B cell (primary cell): ENCODE results near the gene FTO. TPM values are rescaled to one million over a fixed set of nuclear protein-coding genes. Genes with fewer than 3 reads are reported as not detected.

Experiments used
- ATAC-seq: fragments of 200-7000 bp; cut with Tn5 transposase; one replicate; pipeline ENCODE4 v1.10.0; 2021; ENCODE audit warnings: low read depth, mild to moderate bottlenecking, moderate number of reproducible peaks, moderate library complexity
- CTCF ChIA-PET: fragments of 350-600 bp; sonication (Branson Sonifier 250); formaldehyde crosslinking; loops from one replicate; lab custom pipeline; 2021; ENCODE audit warnings: antibody characterized with exemption, inconsistent platforms; lab: Charles Lee
- POLR2A ChIA-PET: fragments of 350-600 bp; sonication (Branson Sonifier 250); formaldehyde crosslinking; loops from one replicate; lab custom pipeline; 2021; ENCODE audit warnings: antibody characterized with exemption; lab: Charles Lee
- DNase-seq: peaks from one replicate; pipeline ENCODE4 v3.0.0; 2013
- H2AFZ ChIP-seq: 2 replicates; pipeline ENCODE4 v1.6.1; 2012; ENCODE audit warnings: mild to moderate bottlenecking, low read depth, low read length; ENCODE audit not compliant: insufficient read depth, poor library complexity, severe bottlenecking
- H3K27ac ChIP-seq, 2 donors: 1 replicate in 1 of 2; 2 replicates in 1 of 2; pipeline ENCODE4 v1.5.1; 2012 to 2013; ENCODE audit warnings: low read length in 2 of 2, mild to moderate bottlenecking in 2 of 2, moderate library complexity in 1 of 2
- H3K27me3 ChIP-seq, 4 experiments: fragments of 200-600 bp in 1 of 4; sonication (generic) in 1 of 4; replicated peaks in 1 of 4; 1 replicate in 2 of 4; 2 replicates in 2 of 4; pipeline versions ENCODE4 v1.6.1 to v1.7.0; 2013 to 2016; ENCODE audit warnings: low read length in 3 of 4, mild to moderate bottlenecking in 2 of 4, mixed read lengths in 1 of 4, moderate library complexity in 1 of 4; ENCODE audit not compliant: insufficient read depth in 4 of 4, control insufficient read depth in 3 of 4; ENCODE audit errors: control extremely low read depth in 1 of 4
- H3K36me3 ChIP-seq, 2 experiments: replicated peaks in 1 of 2; 1 replicate in 1 of 2; 2 replicates in 1 of 2; pipeline versions ENCODE4 v1.6.1 to v1.7.1; 2013; ENCODE audit warnings: low read length in 1 of 2; ENCODE audit not compliant: insufficient read depth in 2 of 2, control insufficient read depth in 1 of 2; ENCODE audit errors: control extremely low read depth in 1 of 2, extremely low read depth in 1 of 2
- H3K4me1 ChIP-seq, 2 donors: fragments of 200-600 bp in 1 of 2; sonication (generic) in 1 of 2; 1 replicate in 1 of 2; 2 replicates in 1 of 2; pipeline versions ENCODE4 v1.5.1 to v1.6.1; 2013 to 2017; ENCODE audit warnings: low read length in 2 of 2; ENCODE audit not compliant: control insufficient read depth in 2 of 2, insufficient read depth in 2 of 2
- H3K4me2 ChIP-seq: replicated peaks from 2 replicates; pipeline ENCODE3; 2012; ENCODE audit warnings: mild to moderate bottlenecking, low read depth, low read length; ENCODE audit not compliant: poor library complexity, severe bottlenecking
- H3K4me3 ChIP-seq, 5 experiments: fragments of 200-600 bp in 1 of 5; sonication (generic) in 1 of 5; 1 replicate in 3 of 5; 2 replicates in 2 of 5; pipeline versions ENCODE4 v1.5.1 to v1.7.0; 2011 to 2016; ENCODE audit warnings: low read length in 4 of 5, mild to moderate bottlenecking in 4 of 5, low read depth in 2 of 5, control low read depth in 1 of 5, moderate library complexity in 1 of 5; ENCODE audit not compliant: insufficient read depth in 1 of 5; ENCODE audit errors: control extremely low read depth in 1 of 5, extremely low read depth in 1 of 5
- H3K79me2 ChIP-seq: fragments of 200-600 bp; sonication (generic); one replicate; pipeline ENCODE4 v1.6.0; 2016; ENCODE audit warnings: low read length; ENCODE audit not compliant: control insufficient read depth, insufficient read depth
- H3K9ac ChIP-seq: fragments of 200-600 bp; sonication (generic); 2 replicates; pipeline ENCODE4 v1.6.1; 2017; ENCODE audit warnings: mild to moderate bottlenecking, low read length, moderate library complexity
- H3K9me3 ChIP-seq, 3 donors: one replicate each; pipeline versions ENCODE4 v1.6.1 to v1.7.1; 2013; ENCODE audit warnings: low read length in 2 of 3; ENCODE audit not compliant: control insufficient read depth in 2 of 3, insufficient read depth in 1 of 3; ENCODE audit errors: control extremely low read depth in 1 of 3
- H4K20me1 ChIP-seq: 2 replicates; pipeline ENCODE4 v1.6.0; 2012; ENCODE audit warnings: mild to moderate bottlenecking, low read length; ENCODE audit not compliant: insufficient read depth, control insufficient read depth, poor library complexity, severe bottlenecking
- H3K27ac Mint-ChIP-seq: one replicate; pipeline ENCODE4 v1.8.0; 2021; ENCODE audit warnings: mixed read lengths
- H3K27me3 Mint-ChIP-seq: one replicate; pipeline ENCODE4 v1.8.0; 2021; ENCODE audit warnings: mixed read lengths
- H3K4me1 Mint-ChIP-seq: one replicate; pipeline ENCODE4 v1.8.0; 2021; ENCODE audit warnings: mixed read lengths
- H3K4me3 Mint-ChIP-seq: one replicate; pipeline ENCODE4 v1.8.0; 2021; ENCODE audit warnings: mixed read lengths
- H3K9me3 Mint-ChIP-seq: one replicate; pipeline ENCODE4 v1.8.0; 2022; ENCODE audit warnings: mixed read lengths; ENCODE audit not compliant: insufficient read depth
- CTCF ChIP-seq: fragments of 200-600 bp; IDR thresholded peaks from one replicate; pipeline ENCODE4 v1.8.0; 2022; ENCODE audit warnings: antibody characterized with exemption, mild to moderate bottlenecking
- EZH2 ChIP-seq: IDR thresholded peaks from 2 replicates; pipeline ENCODE4 v1.6.1; 2012; ENCODE audit warnings: borderline replicate concordance, low read depth, mild to moderate bottlenecking, moderate library complexity, low read length; ENCODE audit not compliant: insufficient read depth, poor library complexity, severe bottlenecking
- WGBS: methylation state at CpG from one replicate; pipeline ENCODE4 v1.1.5; 2013; ENCODE audit warnings: missing lambda C conversion rate; ENCODE audit not compliant: insufficient coverage; 5-methylcytosine and 5-hydroxymethylcytosine counted together
- intact Hi-C: fragments of 100-400 bp; cut with micrococcal nuclease; formaldehyde crosslinking; loops from one replicate; pipeline ENCODE4 v1.10.0; 2022
- polyA plus RNA-seq: library from polyadenylated mRNA; depleted of rRNA; stranded (reverse); fragments of >200 nt; gene quantifications from 2 replicates; pipeline ENCODE4 v1.2.3, GENCODE V29; 2012
- total RNA-seq, 2 donors: library from RNA; stranded (reverse); fragments of 120-200 nt in 1 of 2; gene quantifications; 1 replicate in 1 of 2; 2 replicates in 1 of 2; pipeline versions ENCODE4 v1.2.3 to v1.2.4, GENCODE V29; 2013 to 2022

The FTO gene
- total and polyA plus RNA-seq, 2 donors (not counting 1 experiment from before 2014, with no cell fraction given) = 26.5 to 68.5 TPM

- no CpG with 5 or more reads among the region's 4 CpGs for WGBS
- CTCF ChIA-PET = no interaction called here
- no peaks in the 10 kb centered on the region for H3K27me3 Mint-ChIP-seq
Observed at GRCh38 chr16:53761962-53762703, 58.2 kb downstream of the FTO start.

More at GRCh38 chr16:53761962-53762703, 58.2 kb downstream of the FTO start:
- POLR2A ChIA-PET = no interaction called here
- Histone ChIP-seq H3K79me2 (peaks cover 50% of the 10 kb centered on the region), H2AFZ (no peak overlapping the region), H3K27me3 (no peaks in the 10 kb centered on the region), H3K9me3 (peaks cover 0 to 4% (median 2%) of the 10 kb centered on the region in 3 donors), H4K20me1 (peaks cover 9% of the 10 kb centered on the region), H3K4me3 (no peak overlapping the region), H3K4me1 (no peaks in the 10 kb centered on the region), H3K9ac (no peak overlapping the region), H3K4me2 (no peak overlapping the region), H3K36me3 (no peaks in the 10 kb centered on the region), H3K27ac (no peak overlapping the region)
- ATAC-seq (no peak), DNase-seq (no peak)
- intact Hi-C loops = no loop called here
- Mint-ChIP-seq H3K4me3 (no peak overlapping the region), H3K4me1 (peaks cover 4% of the 10 kb centered on the region), H3K9me3 (peaks cover 2% of the 10 kb centered on the region), H3K27ac (no peak overlapping the region)
- TF ChIP-seq CTCF (no peak), EZH2 (no peak)
